ENCODE results near the gene EML6.

EML6 gene

DNA sequence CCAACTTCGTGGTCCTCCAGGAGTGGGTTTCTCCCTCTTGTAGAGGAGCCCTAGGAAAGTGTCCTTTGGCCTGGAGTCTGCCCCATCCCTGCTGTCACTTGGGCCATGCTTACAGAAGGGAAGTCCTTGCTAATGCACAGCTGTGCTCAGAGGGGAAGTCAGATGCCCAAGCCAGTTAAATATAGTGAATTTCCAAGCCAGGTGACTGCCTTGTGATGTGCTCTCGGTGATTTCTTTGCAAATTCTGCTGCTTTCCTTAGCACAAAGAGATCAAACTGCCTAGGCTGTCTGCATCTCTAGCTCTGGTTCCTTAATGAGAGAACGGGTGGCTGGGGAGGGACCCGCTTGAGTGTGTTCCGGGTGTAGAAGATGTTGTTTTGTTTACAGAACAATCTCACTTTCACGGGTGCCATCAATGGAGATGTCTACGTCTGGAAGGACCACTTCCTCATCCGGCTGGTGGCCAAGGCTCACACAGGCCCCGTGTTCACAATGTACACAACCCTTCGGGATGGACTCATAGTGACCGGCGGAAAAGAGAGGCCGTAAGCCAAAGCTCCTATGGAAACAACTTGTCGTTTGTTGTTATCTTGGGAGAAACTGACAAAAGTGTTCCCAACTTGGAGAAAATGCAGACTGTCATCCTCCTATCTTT is 235.4 kb downstream of the EML6 start:
- no peaks in the 10 kb centered on the region for H3K27me3 ChIP-seq (ENCODE audit: insufficient read depth, low read length, poor library complexity, severe bottlenecking)
- peaks cover 2% of the 10 kb centered on the region for H3K4me1 ChIP-seq (ENCODE audit: insufficient read depth, low read length, poor library complexity, severe bottlenecking)
- TF ChIP-seq, protein P1, sequence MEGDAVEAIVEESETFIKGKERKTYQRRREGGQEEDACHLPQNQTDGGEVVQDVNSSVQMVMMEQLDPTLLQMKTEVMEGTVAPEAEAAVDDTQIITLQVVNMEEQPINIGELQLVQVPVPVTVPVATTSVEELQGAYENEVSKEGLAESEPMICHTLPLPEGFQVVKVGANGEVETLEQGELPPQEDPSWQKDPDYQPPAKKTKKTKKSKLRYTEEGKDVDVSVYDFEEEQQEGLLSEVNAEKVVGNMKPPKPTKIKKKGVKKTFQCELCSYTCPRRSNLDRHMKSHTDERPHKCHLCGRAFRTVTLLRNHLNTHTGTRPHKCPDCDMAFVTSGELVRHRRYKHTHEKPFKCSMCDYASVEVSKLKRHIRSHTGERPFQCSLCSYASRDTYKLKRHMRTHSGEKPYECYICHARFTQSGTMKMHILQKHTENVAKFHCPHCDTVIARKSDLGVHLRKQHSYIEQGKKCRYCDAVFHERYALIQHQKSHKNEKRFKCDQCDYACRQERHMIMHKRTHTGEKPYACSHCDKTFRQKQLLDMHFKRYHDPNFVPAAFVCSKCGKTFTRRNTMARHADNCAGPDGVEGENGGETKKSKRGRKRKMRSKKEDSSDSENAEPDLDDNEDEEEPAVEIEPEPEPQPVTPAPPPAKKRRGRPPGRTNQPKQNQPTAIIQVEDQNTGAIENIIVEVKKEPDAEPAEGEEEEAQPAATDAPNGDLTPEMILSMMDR (conservative IDR thresholded peaks at IDR 0.05; ENCODE audit: low read length): no peak
- no peak for TF ChIP-seq EZH2phosphoT487 (IDR thresholded peaks at IDR 0.05; ENCODE audit: borderline replicate concordance)
- no peak overlapping the region for H3K4me2 ChIP-seq (ENCODE audit: low read depth, low read length, poor library complexity, severe bottlenecking)
- no peaks in the 10 kb centered on the region for H3K36me3 ChIP-seq (ENCODE audit: insufficient read depth, low read length)
- H3K9ac ChIP-seq (ENCODE audit: low read depth, low read length, poor library complexity, severe bottlenecking): no peak overlapping the region
- no peaks in the 10 kb centered on the region for H3K9me3 ChIP-seq (ENCODE audit: insufficient read depth, low read depth, low read length)
- no peaks in the 10 kb centered on the region for H4K20me1 ChIP-seq (ENCODE audit: insufficient read depth, low read length, poor library complexity, severe bottlenecking)
- no peaks in the 10 kb centered on the region for H3K9me2 ChIP-seq (replicated peaks; ENCODE audit: low read depth, low read length)
- H3K79me2 ChIP-seq (ENCODE audit: insufficient read depth, low read length): no peaks in the 10 kb centered on the region
- H2AFZ ChIP-seq (ENCODE audit: low read length): no peak overlapping the region
- no peak overlapping the region for H3K4me3 ChIP-seq (ENCODE audit: low read length, poor library complexity, severe bottlenecking)
- H3F3A ChIP-seq (ENCODE audit: low read depth): no peaks in the 10 kb centered on the region

DNA sequence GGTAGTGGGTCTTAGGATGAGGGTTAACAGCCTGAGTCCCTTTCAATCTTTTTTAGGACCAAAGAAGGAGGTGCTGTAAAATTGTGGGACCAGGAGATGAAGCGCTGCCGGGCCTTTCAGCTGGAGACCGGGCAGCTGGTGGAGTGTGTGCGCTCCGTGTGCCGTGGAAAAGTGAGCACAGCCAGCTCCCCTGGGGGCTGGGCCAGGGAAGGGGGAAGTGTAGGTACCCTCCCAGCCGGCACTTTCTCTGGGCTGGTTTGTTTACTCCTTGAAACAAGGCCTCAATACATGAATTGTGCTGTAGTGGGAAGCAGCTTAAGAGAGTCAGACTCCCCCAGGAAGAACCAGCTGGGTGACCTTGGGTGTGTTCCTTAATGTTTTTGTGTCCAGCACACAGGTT is 236.7 kb downstream of the EML6 start:
- Histone ChIP-seq H2AFZ (ENCODE audit: low read length) (no peak overlapping the region), H3F3A (ENCODE audit: low read depth) (no peaks in the 10 kb centered on the region), H3K27me3 (ENCODE audit: insufficient read depth, low read length, poor library complexity, severe bottlenecking) (no peaks in the 10 kb centered on the region), H3K79me2 (ENCODE audit: insufficient read depth, low read length) (no peaks in the 10 kb centered on the region), H3K9ac (ENCODE audit: low read depth, low read length, poor library complexity, severe bottlenecking) (no peak overlapping the region), H3K9me2 (replicated peaks; ENCODE audit: low read depth, low read length) (no peaks in the 10 kb centered on the region), H3K4me2 (ENCODE audit: low read depth, low read length, poor library complexity, severe bottlenecking) (no peak overlapping the region), H3K9me3 (ENCODE audit: insufficient read depth, low read depth, low read length) (no peaks in the 10 kb centered on the region), H3K4me1 (ENCODE audit: insufficient read depth, low read length, poor library complexity, severe bottlenecking) (peaks cover 2% of the 10 kb centered on the region), H3K4me3 (ENCODE audit: low read length, poor library complexity, severe bottlenecking) (no peak overlapping the region), H4K20me1 (ENCODE audit: insufficient read depth, low read length, poor library complexity, severe bottlenecking) (no peaks in the 10 kb centered on the region), H3K36me3 (ENCODE audit: insufficient read depth, low read length) (no peaks in the 10 kb centered on the region)
- TF ChIP-seq EZH2phosphoT487 (IDR thresholded peaks at IDR 0.05; ENCODE audit: borderline replicate concordance): no peak
- TF ChIP-seq, protein P1 (conservative IDR thresholded peaks at IDR 0.05; ENCODE audit: low read length): no peak

DNA sequence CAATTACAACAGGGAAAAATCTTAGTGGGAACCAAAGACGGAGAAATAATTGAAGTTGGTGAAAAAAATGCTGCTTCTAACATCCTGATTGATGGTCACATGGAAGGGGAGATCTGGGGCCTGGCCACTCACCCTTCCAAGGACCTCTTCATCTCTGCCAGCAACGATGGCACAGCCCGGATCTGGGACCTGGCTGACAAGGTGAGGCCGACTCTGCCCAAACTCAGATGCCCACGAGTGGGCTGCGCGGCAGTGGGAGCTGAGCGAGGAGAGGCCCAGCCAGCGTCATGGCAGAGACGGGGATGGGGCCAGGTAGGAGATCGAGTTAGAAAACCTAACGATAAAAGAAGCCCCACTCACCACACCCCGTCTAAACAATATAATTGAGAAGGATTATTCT is 239.0 kb downstream of the EML6 start:
- H3K27me3 ChIP-seq (ENCODE audit: insufficient read depth, low read length, poor library complexity, severe bottlenecking): no peaks in the 10 kb centered on the region
- H3F3A ChIP-seq (ENCODE audit: low read depth): no peaks in the 10 kb centered on the region
- no peaks in the 10 kb centered on the region for H3K9me3 ChIP-seq (ENCODE audit: insufficient read depth, low read depth, low read length)
- TF ChIP-seq, protein P1 (conservative IDR thresholded peaks at IDR 0.05; ENCODE audit: low read length): no peak
- TF ChIP-seq EZH2phosphoT487 (IDR thresholded peaks at IDR 0.05; ENCODE audit: borderline replicate concordance): no peak
- H4K20me1 ChIP-seq (ENCODE audit: insufficient read depth, low read length, poor library complexity, severe bottlenecking): no peaks in the 10 kb centered on the region
- H3K36me3 ChIP-seq (ENCODE audit: insufficient read depth, low read length): no peaks in the 10 kb centered on the region; the same call in 1 of the 2 replicates
- no peak overlapping the region for H3K4me3 ChIP-seq (ENCODE audit: low read length, poor library complexity, severe bottlenecking)
- H3K9me2 ChIP-seq (replicated peaks; ENCODE audit: low read depth, low read length): no peaks in the 10 kb centered on the region
- no peak overlapping the region for H3K9ac ChIP-seq (ENCODE audit: low read depth, low read length, poor library complexity, severe bottlenecking)
- H2AFZ ChIP-seq (ENCODE audit: low read length): no peak overlapping the region
- H3K4me2 ChIP-seq (ENCODE audit: low read depth, low read length, poor library complexity, severe bottlenecking): no peak overlapping the region
- no peaks in the 10 kb centered on the region for H3K4me1 ChIP-seq (ENCODE audit: insufficient read depth, low read length, poor library complexity, severe bottlenecking)
- no peaks in the 10 kb centered on the region for H3K79me2 ChIP-seq (ENCODE audit: insufficient read depth, low read length)
